HG03060 (cell line): ENCODE data around the gene TOP3A.
"Not testable (repeated sequence)": the region's sequence is repeated elsewhere in the genome, so short reads cannot be mapped to it uniquely, and the experiment has no call there.

Experiments used
- ATAC-seq: cut with Tn5 transposase; IDR thresholded peaks from one replicate; pipeline ENCODE4 v1.9.1; 2021; ENCODE audit warnings: low read depth, moderate number of reproducible peaks; ENCODE audit not compliant: unreplicated experiment

Gene TOP3A, protein sequence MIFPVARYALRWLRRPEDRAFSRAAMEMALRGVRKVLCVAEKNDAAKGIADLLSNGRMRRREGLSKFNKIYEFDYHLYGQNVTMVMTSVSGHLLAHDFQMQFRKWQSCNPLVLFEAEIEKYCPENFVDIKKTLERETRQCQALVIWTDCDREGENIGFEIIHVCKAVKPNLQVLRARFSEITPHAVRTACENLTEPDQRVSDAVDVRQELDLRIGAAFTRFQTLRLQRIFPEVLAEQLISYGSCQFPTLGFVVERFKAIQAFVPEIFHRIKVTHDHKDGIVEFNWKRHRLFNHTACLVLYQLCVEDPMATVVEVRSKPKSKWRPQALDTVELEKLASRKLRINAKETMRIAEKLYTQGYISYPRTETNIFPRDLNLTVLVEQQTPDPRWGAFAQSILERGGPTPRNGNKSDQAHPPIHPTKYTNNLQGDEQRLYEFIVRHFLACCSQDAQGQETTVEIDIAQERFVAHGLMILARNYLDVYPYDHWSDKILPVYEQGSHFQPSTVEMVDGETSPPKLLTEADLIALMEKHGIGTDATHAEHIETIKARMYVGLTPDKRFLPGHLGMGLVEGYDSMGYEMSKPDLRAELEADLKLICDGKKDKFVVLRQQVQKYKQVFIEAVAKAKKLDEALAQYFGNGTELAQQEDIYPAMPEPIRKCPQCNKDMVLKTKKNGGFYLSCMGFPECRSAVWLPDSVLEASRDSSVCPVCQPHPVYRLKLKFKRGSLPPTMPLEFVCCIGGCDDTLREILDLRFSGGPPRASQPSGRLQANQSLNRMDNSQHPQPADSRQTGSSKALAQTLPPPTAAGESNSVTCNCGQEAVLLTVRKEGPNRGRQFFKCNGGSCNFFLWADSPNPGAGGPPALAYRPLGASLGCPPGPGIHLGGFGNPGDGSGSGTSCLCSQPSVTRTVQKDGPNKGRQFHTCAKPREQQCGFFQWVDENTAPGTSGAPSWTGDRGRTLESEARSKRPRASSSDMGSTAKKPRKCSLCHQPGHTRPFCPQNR

DNA sequence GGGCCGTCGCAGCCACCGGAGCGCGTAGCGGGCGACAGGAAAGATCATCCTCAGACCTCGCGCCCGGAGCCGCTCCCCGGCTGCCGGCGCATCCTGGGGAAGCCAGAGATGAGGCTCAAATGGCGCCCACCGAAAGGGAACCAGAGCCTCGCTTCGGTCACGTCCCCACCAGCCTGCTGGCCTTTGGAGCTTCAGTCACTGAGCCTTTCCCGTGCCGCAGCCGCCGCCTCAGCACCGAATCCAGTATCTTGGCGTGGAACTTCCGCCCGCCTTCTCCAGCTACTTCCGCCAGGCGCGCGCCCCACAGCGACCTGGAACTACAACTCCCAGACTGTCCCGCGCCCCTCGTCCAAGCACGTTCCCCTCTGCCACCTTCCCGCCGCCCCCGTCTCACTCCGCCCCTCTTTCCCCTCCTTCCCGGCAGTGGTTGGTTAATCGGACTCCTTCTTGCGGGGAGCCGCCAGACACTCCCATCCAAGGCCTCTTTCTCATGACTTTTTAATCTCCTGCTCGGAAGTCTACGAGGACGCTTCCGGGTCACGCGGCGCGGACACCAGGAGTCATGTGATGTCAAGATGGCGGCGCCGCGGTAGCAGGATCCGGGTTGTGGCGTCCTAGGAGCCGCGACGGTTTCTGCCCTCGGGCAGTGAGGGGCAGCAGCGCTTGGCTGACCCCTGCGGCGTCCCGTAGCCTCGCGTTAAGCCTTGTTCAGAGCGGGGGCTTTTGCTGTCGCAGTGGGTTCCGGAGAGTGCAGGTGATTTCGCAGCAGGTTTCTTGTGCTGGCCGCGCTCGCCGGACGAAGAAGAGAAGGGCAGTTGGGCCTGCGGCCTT lies at the start of gene TOP3A, which contains the start of gene SMCR8:
Gene TOP3A (minus strand): TSS at position 264 of the 831 bp plus-strand sequence. CDS start 216 bp downstream, at position 48.
Gene SMCR8 (plus strand): TSS at position 563 of the 831 bp plus-strand sequence. CDS start 497 bp downstream, outside the sequence.
- ATAC-seq, result peak; percentile 65

DNA sequence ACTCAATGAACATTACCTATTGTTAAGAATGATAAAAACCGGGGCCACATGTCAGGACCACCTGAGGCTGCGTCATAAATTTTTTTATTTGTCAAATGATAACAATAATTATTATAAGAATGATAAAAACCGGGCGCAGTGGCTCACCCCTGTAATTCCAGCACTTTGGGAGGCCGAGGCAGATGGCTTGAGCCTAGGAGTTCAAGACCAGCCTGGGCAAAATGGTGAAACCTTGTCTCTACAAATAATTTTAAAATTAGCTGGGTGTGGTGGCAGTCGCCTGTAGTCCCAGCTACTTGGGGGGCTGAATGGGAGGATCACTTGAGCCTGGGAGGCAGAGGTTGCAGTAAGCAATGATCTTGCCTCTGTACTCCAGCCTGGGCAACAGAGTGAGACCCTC lies 49.4 kb upstream of the TOP3A start:
- ATAC-seq, result no peak

DNA sequence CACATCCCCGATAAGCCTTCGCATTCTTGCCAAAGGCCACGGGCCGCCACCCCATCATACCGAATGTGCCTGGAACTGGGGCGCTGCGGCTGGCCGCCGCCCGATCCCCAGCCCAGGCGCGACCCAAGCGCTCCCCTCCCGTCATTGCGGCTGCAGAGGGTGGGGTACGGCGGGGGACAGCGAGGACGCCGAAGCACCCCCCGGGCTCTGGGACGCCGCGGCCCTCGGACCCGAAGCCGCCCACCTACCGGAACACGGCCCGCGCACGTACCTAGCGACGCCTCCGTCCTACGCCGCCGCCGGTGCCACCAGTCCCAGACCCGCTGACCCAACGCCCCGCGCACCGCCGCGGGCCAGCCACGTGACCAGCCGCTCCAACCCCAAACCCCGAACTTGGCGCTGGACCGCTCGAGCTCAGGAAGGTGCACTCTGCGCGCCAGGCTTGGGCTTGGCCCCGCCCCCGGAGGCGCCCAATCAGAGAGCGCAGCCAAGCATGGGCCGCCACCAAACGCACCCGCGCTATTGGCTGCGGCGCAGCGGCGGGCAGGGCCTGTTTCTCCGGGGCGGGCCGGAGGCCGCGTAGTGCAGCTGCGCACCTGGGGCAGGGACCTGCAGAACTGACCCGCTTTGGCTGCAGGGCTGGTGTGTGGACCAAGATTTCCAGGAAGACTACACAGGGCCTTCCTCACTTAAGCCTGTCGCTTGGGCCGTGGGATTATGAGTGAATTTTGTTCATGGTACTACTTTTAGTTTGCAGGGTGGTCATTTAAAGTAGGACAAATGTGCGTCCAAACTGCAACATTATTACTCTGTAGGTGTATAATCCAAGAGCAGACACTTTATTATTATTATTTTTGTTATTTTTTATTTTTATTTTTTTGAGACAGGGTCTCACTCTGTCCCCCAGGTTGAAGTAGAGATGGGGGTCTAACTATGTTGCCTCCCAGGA lies 48.6 kb upstream of the TOP3A start, which contains the start of gene SHMT1:
Gene SHMT1 (minus strand): TSS at position 450 of the 949 bp plus-strand sequence. CDS start 7,569 bp downstream, outside the sequence.
- ATAC-seq, result peak; percentile 93

DNA sequence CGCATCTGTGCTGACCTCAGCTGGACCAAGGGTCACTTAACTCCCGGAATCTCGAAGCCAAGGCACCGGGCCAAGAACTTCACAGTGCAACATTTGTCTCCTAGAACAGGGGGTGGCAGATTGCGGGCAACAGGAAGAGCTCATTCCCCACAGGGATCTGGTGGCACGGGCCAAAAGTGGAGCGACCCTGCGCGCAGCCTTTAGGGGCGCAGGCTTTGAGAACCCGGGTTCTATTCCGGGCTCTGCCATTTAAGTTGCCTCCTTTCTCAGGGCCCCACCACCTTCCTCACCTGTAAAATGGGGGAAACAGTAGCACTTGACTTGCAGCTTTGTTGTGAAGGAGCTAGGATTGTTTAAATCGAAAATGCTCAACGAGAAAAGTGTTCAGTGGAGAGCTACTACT lies 47.9 kb upstream of the TOP3A start:
- ATAC-seq, result no peak

DNA sequence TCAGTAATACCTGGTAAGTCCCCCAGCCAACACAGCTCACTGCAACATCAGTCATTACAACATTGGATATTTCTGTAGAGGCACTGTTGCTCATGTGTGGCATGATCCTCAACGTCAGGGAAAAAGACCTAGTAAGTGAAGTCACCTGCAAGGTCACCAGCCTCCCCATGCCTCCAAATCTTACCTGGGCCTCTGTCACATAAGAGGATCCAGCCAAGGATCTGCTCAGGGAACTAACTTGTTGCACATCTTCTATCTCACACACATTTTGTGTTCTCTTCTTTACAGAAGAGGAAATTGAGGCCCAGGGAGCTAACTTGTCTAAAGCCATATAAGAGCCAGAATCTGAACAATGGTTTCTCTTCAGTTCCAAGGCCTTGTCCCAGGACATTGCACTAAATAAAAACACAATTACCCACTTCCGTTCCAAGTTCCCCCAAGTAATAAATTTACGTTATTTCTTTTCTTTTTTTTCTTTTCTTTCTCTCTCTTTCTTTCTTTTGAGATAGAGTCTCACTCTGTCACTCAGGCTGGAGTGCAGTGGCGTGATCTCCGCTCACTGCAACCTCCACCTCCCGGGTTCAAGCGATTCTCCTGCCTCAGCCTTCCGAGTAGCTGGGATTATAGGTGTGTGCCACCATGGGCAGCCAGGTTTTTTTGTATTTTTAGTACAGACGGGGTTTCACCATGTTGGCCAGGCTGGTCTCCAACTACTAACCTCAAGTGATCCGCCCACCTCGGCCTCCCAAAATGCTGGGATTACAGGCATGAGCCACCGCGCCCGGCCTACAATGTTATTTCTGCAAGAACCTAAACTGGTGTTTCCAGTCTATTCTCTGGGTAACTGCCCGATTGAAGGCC lies 47.3 kb upstream of the TOP3A start:
- no peak for ATAC-seq

DNA sequence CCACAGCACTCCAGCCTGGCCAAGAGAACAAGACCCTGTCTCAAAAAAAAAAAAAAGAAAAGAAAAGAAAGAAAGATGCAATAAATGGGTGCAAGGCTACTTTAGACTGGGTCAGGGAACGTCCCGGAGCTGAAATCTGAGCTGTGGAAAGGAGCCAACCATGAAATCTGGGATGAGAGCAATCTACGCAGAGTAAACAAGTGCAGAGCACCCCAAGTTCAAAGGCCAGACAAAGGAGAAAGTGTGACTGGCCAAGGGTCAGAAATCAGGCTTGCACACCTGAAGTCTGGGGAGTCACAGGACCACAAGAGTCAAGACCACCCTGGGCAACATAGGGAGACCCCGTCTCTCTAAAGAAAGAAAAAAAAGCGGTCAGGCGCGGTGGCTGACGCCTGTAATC lies 45.7 kb upstream of the TOP3A start:
- ATAC-seq, result no peak

DNA sequence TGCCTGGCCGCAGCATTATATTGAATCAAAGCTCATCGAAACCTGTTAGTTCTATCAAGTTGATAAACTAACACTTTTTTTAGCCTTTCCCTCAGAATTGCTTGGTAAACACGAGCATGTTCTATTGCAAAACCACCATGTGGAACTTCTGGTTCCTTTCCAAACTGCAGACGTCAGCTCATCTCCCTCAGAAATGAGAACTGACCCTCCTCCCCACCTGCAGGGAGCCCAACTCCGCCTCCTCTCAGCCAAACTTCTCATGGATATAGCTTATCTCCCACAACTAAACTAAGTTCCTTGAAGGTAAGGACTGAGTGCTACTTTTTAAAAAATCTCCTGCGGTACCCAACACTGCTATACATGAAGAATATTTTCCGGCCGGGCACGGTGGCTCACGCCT lies 41.8 kb upstream of the TOP3A start:
- no peak for ATAC-seq

DNA sequence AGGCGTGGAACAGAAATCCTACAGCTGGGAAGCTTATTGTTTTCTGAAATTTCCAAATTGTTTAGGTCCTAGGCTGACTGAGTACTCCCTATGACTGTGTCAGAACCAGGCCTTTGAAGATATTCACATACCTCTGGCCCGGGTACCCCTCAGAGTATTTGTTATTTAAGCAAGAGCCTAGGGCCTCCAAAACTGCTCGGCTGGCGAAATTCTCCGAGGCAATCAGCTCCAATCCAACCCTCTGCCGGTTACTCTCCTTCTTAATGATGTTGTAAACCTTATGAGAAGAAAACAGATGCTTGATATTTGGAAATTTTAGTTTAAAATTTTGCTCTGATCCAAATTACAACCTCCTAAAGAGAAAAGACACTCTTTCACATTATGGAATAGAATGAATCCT lies 38.7 kb upstream of the TOP3A start:
- ATAC-seq, result no peak

DNA sequence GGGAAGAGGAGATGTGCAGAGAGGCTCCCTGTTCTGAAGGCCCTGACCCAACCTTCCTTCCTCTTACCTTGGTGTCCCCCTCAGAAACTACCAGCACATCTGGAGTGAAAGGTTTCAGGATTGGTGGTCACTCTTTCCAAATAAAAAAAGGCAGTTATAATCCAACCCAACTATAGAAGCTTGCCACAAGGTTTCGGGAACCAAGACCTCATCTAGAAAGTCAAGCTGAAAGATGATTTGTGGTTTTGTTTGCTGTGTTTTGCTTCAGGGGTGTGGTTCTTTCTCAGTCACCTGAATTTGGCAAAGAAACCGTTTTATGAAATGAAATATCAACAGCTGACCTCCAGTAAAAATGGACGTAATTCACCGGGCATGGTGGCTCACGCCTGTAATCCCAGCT lies 29.2 kb upstream of the TOP3A start:
- ATAC-seq, result no peak

DNA sequence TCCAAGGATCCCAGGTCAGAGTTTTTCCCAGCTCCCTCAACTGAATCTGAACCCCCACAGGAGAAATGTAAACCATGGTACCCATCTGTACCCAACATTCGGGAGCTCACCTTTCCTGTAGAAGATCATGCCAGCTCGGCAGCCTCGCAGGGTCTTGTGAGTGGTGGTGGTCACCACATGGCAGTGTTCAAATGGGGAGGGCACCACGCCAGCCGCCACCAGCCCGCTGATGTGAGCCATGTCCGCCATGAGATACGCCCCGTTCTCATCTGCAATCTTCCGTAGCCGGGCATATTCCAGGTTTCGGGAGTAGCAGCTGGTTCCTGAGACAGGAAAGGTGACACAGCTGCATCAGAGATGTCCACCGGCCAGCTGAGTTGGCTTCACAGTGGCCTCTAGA lies 25.1 kb upstream of the TOP3A start:
- ATAC-seq, result no peak

DNA sequence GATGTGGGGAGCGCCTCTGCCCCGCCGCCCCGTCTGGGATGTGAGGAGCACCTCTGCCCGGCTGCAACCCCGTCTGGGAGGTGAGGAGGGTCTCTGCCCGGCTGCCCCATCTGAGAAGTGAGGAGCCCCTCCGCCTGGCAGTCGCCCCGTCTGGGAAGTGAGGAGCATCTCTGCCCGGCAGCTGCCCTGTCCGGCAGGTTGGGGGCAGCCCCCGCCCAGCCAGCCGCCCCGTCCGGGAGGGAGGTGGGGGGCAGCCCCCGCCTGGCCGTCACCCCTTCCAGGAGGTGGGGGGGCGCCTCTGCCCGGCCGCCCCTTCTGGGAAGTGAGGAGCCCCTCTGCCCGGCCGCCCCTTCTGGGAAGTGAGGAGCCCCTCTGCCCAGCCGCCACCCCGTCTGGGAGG lies 23.4 kb upstream of the TOP3A start:
- ATAC-seq, result not testable (repeated sequence)

DNA sequence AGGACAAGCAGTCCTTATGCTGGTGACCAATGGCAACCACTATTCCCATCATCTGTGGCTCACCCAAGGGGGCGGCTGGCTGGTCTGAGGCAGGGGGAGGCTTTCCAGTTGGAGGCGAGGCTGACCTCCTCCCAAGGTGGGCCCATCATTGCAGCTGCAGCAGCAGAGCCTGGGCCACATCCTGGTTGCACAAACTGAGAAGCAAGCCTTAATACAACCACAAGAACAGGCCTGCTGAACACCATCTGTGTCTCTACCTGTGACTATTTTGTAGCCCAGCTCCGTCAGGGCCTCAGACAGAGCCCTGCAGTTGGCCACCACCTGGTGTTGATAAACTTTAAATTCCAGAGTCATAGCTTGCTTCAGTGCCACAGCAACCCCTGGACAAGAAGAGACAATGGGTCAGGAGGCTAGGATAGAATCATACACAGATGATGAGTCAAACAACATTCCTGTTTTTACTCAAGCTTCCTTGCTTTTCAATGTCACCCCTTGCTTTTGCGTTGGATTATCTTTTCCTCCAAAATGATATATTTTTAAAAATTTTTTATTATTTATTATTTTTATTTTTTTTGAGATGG lies 18.2 kb upstream of the TOP3A start:
- ATAC-seq, result no peak

DNA sequence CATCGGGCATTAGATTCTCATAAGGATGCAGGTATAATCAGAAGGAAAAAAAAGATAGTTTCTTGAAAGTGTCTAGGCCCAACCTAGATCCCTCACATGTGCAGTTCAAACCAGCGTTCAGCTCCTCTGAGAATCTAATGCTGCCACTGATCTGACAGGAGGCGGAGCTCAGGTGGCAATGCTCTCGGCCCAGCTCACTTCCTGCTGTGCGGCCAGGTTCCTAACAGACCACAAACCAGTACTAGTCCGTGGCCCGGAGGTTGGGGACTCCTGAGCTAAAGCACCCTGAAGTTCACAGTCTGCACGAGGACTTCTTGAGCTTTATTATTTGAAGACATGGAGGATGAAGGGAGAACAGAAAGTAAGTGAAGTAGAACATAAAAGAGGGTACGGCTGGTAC lies 17.1 kb upstream of the TOP3A start:
- ATAC-seq, result no peak

DNA sequence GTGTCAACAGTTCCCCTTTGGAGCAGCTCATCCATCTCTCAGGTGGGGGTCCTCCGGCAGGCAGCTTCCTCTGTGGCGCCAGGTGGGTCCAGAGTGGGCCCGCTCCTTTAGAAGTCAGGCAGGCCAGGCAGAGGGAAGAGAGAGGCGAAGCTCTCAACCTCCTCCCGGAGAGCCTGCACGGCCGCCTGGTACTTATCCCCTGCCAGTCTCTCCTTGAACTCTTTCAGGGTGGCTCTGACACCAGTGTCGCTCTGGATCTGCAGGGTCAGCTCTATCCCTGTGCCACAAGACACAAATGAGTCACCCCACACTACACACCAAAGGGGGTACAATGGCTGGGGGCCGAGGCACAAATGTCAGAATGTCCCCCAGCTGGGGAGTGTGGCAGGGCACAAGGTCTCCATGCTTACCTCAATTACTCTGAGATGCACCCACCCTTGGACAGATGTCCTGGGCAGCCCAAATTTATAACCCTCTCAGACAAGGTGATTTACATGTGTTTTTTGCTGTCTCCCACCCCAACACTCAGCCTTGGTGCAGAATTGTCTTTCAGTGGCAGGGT lies 13.9 kb upstream of the TOP3A start:
- no peak for ATAC-seq

DNA sequence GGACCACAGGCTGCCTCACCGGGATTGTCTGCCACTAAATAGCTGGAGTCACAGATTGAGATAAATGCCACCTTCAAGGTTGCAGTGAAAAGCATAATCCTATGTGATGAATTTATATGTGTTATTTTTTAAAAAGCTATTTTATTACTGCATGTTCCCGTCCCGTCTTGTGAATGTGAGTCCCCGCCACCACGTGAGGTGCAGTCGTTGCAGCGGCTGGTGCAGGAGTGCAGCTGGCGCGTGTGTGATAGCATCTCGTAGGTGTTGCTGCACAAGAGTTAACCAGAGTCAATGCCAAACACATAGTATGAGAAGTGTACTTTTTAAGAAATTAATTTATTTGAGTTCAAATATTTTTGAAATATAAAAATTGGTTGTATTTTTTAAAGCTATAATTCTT lies 12.8 kb upstream of the TOP3A start:
- no peak for ATAC-seq

DNA sequence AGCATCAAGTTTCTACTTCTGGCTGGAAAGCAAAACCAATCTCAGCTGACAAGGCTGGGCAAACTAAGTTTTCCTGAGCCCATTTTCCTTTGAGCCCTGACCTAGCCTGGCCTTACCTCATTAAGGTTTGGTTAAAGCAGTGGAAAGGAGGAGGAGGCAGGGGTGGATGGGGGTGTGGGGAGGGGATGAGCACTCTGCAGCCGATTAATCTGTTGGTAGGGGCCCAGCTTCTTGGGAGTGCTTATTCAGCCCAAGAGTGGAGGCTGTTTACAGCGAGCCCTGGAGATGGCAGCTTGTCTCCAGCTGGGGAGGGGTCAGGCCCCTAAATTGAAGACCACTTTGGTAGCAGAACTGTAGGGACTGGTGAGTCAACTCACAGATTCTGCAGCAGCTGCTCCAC lies 12.3 kb upstream of the TOP3A start:
- ATAC-seq, result no peak

DNA sequence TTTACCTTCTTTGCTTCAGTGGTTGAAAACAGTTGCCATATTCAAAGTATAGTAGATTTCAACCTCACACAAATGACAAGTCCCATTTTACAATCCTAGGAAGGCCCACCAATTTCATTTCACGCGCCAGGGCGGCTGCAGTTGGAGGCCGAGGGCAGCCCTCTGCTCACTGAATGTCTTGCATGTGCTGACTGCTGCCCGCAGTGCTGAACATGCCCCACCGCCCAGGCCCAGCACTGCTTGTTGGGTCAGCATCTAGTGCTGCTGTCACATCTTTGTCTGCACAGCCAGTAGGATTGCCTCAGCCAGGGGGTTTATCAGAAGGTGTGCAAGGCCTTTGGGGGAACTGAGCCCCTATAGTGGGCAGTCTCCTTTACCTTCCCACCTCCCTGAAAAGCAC lies 11.8 kb upstream of the TOP3A start:
- ATAC-seq, result no peak

DNA sequence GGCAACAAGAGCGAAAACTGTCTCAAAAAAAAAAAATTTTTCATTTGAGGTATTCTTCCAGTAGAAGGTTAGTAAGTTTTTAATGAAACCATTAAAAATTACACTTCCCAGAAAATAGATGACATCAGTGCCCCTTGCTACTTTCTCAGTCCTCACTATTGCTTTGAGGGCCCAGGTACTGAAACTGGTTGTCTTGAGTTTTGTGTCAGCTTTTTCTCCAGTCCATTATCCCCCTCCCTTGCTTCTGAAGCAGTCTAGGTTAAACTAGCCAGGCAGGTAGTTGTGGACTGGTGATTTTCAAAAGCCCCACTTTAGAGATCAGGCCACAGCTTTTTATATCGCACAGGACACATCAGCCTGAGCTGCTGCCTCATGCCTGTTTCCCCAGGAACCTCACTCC lies 11.2 kb upstream of the TOP3A start:
- ATAC-seq, result no peak
